DLD1 (cell line): ENCODE data around the gene DCAF15.

Experiments used
- in situ Hi-C: cut with HindIII; loops from 2 replicates; pipeline ENCODE4 v1.10.0; 2017; ENCODE audit warnings: low sequenced_read_pairs

Gene DCAF15

DNA sequence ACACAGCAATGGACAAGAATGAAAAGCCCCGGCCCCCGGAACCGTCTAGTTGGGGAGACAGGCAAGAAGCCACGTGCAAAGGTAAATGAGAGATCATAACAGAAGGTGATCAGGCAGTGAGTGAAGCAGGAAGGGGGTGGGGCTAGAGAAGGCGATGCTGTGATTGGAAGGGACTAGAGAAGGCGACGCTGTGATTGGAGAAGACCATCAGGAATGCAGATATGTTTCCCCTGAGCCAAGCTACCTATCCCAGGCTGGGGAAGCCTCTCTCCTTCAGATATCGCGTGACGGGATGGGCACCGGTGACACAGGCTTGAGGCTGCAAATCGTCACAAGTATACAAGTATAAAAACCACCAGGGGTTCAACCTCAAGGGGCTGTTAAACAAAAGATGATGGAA, 21.8 kb downstream of the DCAF15 start:
- in situ Hi-C loops, result no loop called here

DNA sequence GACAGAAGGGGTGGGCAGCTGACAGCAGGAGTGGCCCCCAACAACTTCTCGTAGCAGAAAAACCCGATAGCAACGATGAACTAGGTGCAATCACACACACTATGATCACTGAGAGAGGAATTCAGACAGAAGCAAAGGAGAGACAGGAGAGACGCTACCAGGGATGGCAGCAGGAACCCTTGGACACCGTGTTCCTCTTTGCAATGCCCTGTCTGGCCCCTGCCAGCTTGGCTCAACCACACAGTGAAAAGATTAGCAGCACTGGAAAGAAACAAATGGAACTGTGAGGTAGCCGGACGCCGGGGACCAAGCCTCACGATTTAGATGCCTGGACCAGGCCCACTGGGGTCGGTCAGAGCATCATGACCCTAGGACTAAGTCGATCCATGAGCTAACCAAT, 23.6 kb downstream of the DCAF15 start:
- in situ Hi-C loops, result no loop called here

- in situ Hi-C loops, result no loop called here
These were observed 24.1 kb downstream of the DCAF15 start for GRCh38 chr19:13976446-13976845.

GRCh38 chr19:13977803-13978202, 25.5 kb downstream of the DCAF15 start:
- in situ Hi-C loops, result no loop called here

- in situ Hi-C loops, result no loop called here
These were observed 26.3 kb downstream of the DCAF15 start for GRCh38 chr19:13978351-13979243.

DNA sequence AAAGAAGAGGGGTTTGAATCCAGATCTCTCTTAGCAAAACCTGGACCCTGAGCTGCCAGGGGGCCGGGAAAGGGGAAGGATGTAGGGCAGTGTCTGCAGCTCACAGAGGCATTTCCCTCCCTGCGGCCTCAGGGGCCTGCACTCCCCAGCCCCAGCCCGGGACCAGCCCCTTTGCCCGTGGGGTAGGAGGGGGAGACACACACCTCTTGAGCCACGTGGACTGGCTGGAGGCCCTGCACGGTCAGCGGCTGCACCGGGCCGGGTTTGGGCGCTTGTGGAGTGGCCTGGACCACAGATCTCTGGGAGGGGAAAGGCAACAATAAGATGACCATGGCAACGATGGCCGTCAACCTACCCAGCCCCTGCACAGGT, 26.9 kb downstream of the DCAF15 start:
- in situ Hi-C loops, result no loop called here

GRCh38 chr19:13979686-13980085, 27.4 kb downstream of the DCAF15 start:
- in situ Hi-C loops, result no loop called here

DNA sequence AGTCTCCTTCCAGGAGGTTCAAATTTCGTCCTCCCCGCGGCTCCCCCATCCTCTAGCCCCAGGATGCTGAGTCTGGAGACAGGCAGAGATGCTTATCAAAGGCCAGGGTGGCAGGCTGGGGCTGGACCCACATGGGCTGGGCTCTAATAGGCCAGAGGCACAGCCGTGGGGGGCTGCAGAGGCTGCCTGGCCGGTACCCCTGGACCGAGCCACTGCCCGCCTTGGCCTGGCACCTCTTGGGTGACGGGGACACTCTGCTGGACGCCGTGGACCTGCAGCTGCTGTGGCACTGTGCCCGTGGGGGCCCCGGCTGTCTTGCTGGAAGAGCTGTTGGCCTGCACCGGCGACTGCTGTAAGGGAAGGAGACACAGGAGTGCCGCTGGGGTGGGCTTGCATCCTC, 28.0 kb downstream of the DCAF15 start:
- in situ Hi-C loops, result no loop called here

- in situ Hi-C loops, result no loop called here
These were observed 28.7 kb downstream of the DCAF15 start for GRCh38 chr19:13981021-13981420.

GRCh38 chr19:13981467-13981866, 29.2 kb downstream of the DCAF15 start:
- in situ Hi-C loops, result no loop called here

- in situ Hi-C loops, result no loop called here
These were observed 29.7 kb downstream of the DCAF15 start for GRCh38 chr19:13981988-13982501.

DNA sequence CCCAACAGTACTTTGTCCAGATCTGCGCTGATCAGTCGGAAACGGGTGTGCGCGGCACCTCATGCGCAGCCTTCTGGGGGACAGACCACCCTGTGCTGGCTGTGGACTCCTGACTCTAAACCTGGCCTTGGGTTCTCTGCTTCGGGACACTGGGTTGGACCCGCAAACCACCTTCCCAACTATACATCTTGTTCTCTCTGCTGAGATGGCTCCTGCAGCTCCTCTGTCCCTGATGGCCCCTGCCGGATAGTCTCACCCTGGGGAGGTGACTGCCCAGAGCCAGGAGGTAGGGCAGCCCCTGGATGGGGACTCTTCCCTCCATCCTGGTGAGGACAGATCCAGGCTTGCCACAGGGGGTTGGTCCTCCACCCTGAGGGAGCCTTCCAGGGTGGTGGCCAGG, 30.5 kb downstream of the DCAF15 start:
- in situ Hi-C loops, result no loop called here

DNA sequence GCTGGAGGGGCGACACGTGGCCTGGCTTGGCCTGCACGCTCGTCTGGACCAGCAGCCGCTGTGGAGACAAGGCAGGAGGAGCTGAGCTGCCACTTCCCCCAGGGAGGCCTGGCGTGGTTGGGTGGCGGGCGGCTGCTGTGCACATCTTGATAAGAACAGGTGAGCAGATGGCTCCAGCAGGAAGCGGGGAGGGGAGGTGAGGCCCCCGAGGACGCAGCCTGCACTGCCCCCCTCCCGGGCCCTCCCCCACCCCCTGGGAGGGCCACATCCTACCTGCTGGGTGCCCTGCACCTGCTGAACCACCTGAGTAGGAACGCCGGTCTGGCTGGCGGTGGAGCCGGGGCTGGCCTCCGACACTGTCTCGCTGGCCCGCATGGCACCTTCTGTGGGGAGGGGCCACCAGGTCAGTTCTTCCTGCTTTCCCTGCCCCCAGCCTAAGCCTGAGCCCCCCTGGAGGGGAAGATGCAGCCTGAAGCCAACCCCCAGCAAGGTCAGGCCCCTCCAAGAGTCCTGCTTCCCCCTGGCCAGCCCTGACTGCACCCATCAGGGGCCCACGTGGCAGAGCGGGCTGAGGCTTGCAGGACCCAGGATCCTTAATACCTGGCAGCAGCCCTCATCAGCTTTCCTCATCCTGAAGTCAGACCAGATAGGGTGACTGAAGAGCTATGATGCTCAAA, 31.0 kb downstream of the DCAF15 start:
- in situ Hi-C loops, result no loop called here

DNA sequence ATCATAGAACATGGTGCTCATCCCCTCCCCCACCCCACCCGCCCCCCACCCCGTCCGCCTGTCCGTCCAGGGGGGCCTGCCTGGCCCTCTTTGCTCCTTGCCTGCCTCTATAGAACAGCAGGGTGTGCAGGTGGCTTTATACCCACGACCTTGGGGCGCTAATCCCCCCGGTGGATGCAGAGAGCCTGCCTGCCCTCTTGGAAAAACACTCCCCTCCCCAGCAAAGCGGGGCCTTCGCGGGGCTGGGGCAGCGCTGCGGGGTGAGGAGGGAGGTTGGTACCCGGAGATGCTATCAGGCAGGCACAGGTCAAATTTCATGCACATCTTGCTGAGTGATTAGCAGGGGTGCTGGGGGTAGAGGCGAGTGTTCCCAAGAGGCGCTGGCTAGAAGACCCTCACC, 31.9 kb downstream of the DCAF15 start:
- in situ Hi-C loops, result no loop called here

DNA sequence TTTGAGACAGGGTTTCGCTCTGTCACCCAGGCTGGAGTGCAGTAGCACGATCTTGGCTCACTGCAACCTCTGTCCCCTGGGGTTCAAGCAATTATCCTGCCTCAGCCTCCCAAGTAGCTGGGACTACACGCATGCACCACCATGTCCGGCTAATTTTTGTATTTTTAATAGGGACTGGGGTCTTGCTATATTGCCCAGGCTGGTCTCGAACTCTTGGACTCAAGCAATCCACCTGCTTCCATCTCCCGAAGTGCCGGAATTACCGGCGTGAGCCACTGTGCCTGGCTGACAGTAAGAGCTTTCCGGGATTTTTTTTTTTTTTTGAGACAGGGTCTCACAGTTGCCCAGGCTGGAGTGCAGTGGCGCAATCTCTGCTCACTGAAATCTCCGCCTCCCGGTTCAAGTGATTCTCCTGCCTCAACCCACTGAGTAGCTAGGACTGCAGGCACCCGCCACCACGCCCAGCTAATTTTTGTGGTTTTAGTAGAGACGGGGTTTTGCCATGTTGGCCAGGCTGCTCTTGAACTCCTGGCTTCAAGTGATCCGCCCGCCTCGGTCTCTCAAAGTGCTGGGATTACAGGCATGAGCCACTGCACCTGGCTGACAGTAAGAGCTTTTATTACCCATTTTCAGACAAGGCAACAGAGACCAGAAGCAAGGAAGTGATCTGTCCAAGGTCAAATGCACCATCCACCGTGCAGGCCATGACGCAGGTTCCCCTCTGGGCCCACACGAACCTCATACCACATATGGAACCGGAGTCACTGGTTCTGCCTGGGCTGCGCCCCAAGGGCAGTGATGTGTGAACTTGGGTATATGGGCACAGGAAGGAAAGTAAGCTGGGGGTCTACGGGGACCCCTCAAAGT, 32.8 kb downstream of the DCAF15 start:
- in situ Hi-C loops, result no loop called here

GRCh38 chr19:13985771-13986347, 33.5 kb downstream of the DCAF15 start:
- in situ Hi-C loops, result no loop called here

- in situ Hi-C loops, result no loop called here
These were observed 34.1 kb downstream of the DCAF15 start for GRCh38 chr19:13986348-13986904.

- in situ Hi-C loops, result no loop called here
These were observed 35.0 kb downstream of the DCAF15 start for GRCh38 chr19:13987101-13987890.

DNA sequence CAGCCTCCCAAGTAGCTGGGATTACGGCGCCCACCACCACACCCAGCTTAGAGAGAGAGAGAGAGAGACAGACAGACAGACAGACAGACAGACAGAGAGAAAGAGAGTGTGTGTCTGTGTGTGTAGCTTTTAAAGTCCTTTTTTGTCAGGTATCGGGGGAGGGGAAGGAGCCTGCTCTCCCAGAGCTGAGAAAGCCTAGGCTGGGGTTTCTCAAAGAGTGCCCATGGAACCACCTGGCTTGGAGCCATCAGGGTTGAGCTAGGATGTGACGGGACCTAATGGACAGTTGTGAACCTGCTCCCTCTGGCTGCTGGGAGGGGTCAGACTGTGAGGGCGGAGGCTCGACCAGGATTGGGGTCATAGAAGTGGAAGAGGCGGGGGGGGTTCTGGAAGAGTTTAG, 37.2 kb downstream of the DCAF15 start:
- in situ Hi-C loops, result no loop called here

GRCh38 chr19:13990085-13990484, 37.8 kb downstream of the DCAF15 start:
- in situ Hi-C loops, result no loop called here
